K562 (cell line): ENCODE results near the gene DOK3. TPM values are rescaled to one million over a fixed set of nuclear protein-coding genes. Genes with fewer than 3 reads are reported as not detected.

Experiments
- ATF7 ChIP-seq: fragments of 450-650 bp; IDR thresholded peaks from 2 replicates; pipeline ENCODE4 v1.7.1; 2014; ENCODE audit warnings: mild to moderate bottlenecking, moderate library complexity
- CBX2 ChIP-seq: fragments of 200-600 bp; sonication (generic); IDR thresholded peaks from one replicate; pipeline ENCODE4 v1.6.1; 2012; ENCODE audit warnings: mild to moderate bottlenecking, low read length, inconsistent platforms; ENCODE audit not compliant: insufficient read depth, poor library complexity, severe bottlenecking
- E2F8 ChIP-seq: fragments of 450-650 bp; IDR thresholded peaks from 2 replicates; pipeline ENCODE4 v1.7.1; 2018; ENCODE audit warnings: mild to moderate bottlenecking, low read depth; ENCODE audit not compliant: partially characterized antibody
- FOS ChIP-seq: IDR thresholded peaks from 3 replicates; pipeline ENCODE4 v1.6.1; 2011; ENCODE audit not compliant: insufficient read length; ENCODE audit errors: extremely low read depth
- GATAD2B ChIP-seq: fragments of 450-650 bp; IDR thresholded peaks from 2 replicates; pipeline ENCODE4 v1.6.1; 2017; ENCODE audit warnings: mild to moderate bottlenecking, borderline replicate concordance
- HDAC1 ChIP-seq, 2 experiments: fragments of 450-650 bp; IDR thresholded peaks; 2 replicates each; pipeline ENCODE4 v1.6.1; 2016 to 2017; ENCODE audit warnings: inconsistent platforms in 1 of 2, mild to moderate bottlenecking in 1 of 2, moderate library complexity in 1 of 2
- HMBOX1 ChIP-seq: sonication (generic); IDR thresholded peaks from 2 replicates; pipeline ENCODE4 v1.6.1; 2016
- PCBP1 ChIP-seq: fragments of 200-400 bp; formaldehyde crosslinking; IDR thresholded peaks from 2 replicates; pipeline ENCODE4 v1.6.1; 2018; ENCODE audit warnings: mild to moderate bottlenecking, low read depth, low read length; ENCODE audit not compliant: poor library complexity, severe bottlenecking
- SAFB ChIP-seq: fragments of 200-400 bp; formaldehyde crosslinking; IDR thresholded peaks from 2 replicates; pipeline ENCODE4 v1.6.1; 2017; ENCODE audit warnings: low read depth, low read length, borderline replicate concordance
- SMAD4 ChIP-seq: fragments of 250-450 bp; sonication (Bioruptor Pico); conservative IDR thresholded peaks from 2 replicates; pipeline ENCODE4 v1.8.0; 2021; ENCODE audit warnings: inconsistent platforms, mild to moderate bottlenecking, moderate library complexity
- TAF1 ChIP-seq: IDR thresholded peaks from 2 replicates; pipeline ENCODE4 v1.6.1; 2011; ENCODE audit warnings: mild to moderate bottlenecking, low read length, moderate library complexity; ENCODE audit not compliant: insufficient read depth, control insufficient read depth, severe bottlenecking; ENCODE audit errors: extremely low read depth
- TCF3 ChIP-seq: sonication (generic); formaldehyde crosslinking; IDR thresholded peaks from 2 replicates; pipeline ENCODE4 v1.4.0; 2020; ENCODE audit warnings: mild to moderate bottlenecking, missing genetic modification reagents
- TGIF2 ChIP-seq: sonication (generic); formaldehyde crosslinking; IDR thresholded peaks from 2 replicates; pipeline ENCODE4 v1.8.1; 2022; ENCODE audit warnings: mild to moderate bottlenecking, missing genetic modification reagents, moderate library complexity
- ZNF444 ChIP-seq: fragments of 250-450 bp; sonication (Bioruptor Pico); IDR thresholded peaks from 2 replicates; pipeline ENCODE4 v1.4.0; 2020; ENCODE audit warnings: mild to moderate bottlenecking, moderate library complexity
- ZNF445 ChIP-seq: fragments of 250-450 bp; sonication (Bioruptor Pico); IDR thresholded peaks from 2 replicates; pipeline ENCODE4 v1.4.0; 2020; ENCODE audit warnings: low read depth, mild to moderate bottlenecking, moderate library complexity
- ZNF589 ChIP-seq: fragments of 200-800 bp; sonication (Bioruptor generic); IDR thresholded peaks from 2 replicates; pipeline ENCODE4 v1.6.1; 2016; ENCODE audit warnings: low read depth, missing genetic modification characterization, missing compliant biosample characterization
- ZNF780A ChIP-seq: fragments of 250-450 bp; sonication (Bioruptor Pico); IDR thresholded peaks from 2 replicates; pipeline ENCODE4 v1.5.0; 2021; ENCODE audit warnings: mild to moderate bottlenecking
- polyA plus RNA-seq, 8 experiments: library from polyadenylated mRNA; depleted of rRNA in 4 of 8; stranded (reverse) in 5 of 8; unstranded in 3 of 8; fragments of >200 nt; fragmentation: Nextera tagmentation in 2 of 8; fragmentation: Illumina TruSeq in 1 of 8; extraction: Ambion mirVana in 2 of 8; extraction: Trizol in 1 of 8; gene quantifications; 2 replicates each; pipeline versions ENCODE4 v1.2.1 to v1.2.3, GENCODE V29; 2011 to 2014; ENCODE audit warnings: inconsistent platforms in 1 of 8, missing spikeins in 1 of 8
- total RNA-seq, 7 experiments: library from RNA; depleted of rRNA in 6 of 7; stranded (reverse); fragments of >200 nt in 6 of 7; fragmentation: Illumina TruSeq in 2 of 7; extraction: Trizol in 2 of 7; gene quantifications; 2 replicates each; pipeline versions ENCODE4 v1.2.1 to v1.2.3, GENCODE V29; 2011 to 2021; ENCODE audit warnings: low replicate concordance in 1 of 7
- TF ChIP-seq, protein P1 (sequence below): fragments of 150-350 bp; IDR thresholded peaks from 2 replicates; pipeline ENCODE4 v1.6.1; 2014; ENCODE audit warnings: low read depth, mild to moderate bottlenecking, low read length, borderline replicate concordance
- TF ChIP-seq, protein P2 (sequence below): sonication (generic); formaldehyde crosslinking; IDR thresholded peaks from 2 replicates; pipeline ENCODE4 v1.9.0; 2022; ENCODE audit warnings: mild to moderate bottlenecking, missing genetic modification reagents

DOK3 gene
- total and polyA plus RNA-seq, 9 of the 15 experiments (the other 6 are each of a cell fraction or from before 2014, with no cell fraction given) = 1.3 to 23.0 (median 8.0) TPM

- TF ChIP-seq ATF7 = 0 out of 2 replicates have a peak, but pooled peaks have one; percentile 23
- peak; percentile 33; the same call in 1 of the 2 replicates for TF ChIP-seq HMBOX1
- TF ChIP-seq CBX2 = no peak
- peak in 1 of 2 experiments; percentile 60; a peak in 2 of 4 replicates for TF ChIP-seq HDAC1 (IDR thresholded peaks at IDR 0.05)
- no peak for TF ChIP-seq E2F8
- TF ChIP-seq, protein P1, sequence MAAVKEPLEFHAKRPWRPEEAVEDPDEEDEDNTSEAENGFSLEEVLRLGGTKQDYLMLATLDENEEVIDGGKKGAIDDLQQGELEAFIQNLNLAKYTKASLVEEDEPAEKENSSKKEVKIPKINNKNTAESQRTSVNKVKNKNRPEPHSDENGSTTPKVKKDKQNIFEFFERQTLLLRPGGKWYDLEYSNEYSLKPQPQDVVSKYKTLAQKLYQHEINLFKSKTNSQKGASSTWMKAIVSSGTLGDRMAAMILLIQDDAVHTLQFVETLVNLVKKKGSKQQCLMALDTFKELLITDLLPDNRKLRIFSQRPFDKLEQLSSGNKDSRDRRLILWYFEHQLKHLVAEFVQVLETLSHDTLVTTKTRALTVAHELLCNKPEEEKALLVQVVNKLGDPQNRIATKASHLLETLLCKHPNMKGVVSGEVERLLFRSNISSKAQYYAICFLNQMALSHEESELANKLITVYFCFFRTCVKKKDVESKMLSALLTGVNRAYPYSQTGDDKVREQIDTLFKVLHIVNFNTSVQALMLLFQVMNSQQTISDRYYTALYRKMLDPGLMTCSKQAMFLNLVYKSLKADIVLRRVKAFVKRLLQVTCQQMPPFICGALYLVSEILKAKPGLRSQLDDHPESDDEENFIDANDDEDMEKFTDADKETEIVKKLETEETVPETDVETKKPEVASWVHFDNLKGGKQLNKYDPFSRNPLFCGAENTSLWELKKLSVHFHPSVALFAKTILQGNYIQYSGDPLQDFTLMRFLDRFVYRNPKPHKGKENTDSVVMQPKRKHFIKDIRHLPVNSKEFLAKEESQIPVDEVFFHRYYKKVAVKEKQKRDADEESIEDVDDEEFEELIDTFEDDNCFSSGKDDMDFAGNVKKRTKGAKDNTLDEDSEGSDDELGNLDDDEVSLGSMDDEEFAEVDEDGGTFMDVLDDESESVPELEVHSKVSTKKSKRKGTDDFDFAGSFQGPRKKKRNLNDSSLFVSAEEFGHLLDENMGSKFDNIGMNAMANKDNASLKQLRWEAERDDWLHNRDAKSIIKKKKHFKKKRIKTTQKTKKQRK = no peak
- TF ChIP-seq ZNF445 (CRISPR knock-in tag) = no peak
- peak; percentile 59; the same call in 1 of the 2 replicates for TF ChIP-seq TGIF2 (CRISPR knock-in tag)
- peak; percentile 98 for TF ChIP-seq SMAD4
- TF ChIP-seq TAF1 = no peak
- TF ChIP-seq SAFB = no peak
- peak; percentile 92 for TF ChIP-seq TCF3 (CRISPR knock-in tag)
- no peak for TF ChIP-seq GATAD2B
- no peak for TF ChIP-seq PCBP1
- TF ChIP-seq, protein P2, sequence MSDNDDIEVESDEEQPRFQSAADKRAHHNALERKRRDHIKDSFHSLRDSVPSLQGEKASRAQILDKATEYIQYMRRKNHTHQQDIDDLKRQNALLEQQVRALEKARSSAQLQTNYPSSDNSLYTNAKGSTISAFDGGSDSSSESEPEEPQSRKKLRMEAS (CRISPR knock-in tag) = no peak
- TF ChIP-seq ZNF589 (CRISPR knock-in tag) = no peak
- no peak for TF ChIP-seq ZNF780A (CRISPR knock-in tag)
- TF ChIP-seq FOS = no peak
- TF ChIP-seq ZNF444 (CRISPR knock-in tag) = no peak
Measured at GRCh38 chr5:177529247-177530203, 19.9 kb upstream of the DOK3 start (continued).
